ENCODE results near the gene KBTBD4.

The KBTBD4 gene

DNA sequence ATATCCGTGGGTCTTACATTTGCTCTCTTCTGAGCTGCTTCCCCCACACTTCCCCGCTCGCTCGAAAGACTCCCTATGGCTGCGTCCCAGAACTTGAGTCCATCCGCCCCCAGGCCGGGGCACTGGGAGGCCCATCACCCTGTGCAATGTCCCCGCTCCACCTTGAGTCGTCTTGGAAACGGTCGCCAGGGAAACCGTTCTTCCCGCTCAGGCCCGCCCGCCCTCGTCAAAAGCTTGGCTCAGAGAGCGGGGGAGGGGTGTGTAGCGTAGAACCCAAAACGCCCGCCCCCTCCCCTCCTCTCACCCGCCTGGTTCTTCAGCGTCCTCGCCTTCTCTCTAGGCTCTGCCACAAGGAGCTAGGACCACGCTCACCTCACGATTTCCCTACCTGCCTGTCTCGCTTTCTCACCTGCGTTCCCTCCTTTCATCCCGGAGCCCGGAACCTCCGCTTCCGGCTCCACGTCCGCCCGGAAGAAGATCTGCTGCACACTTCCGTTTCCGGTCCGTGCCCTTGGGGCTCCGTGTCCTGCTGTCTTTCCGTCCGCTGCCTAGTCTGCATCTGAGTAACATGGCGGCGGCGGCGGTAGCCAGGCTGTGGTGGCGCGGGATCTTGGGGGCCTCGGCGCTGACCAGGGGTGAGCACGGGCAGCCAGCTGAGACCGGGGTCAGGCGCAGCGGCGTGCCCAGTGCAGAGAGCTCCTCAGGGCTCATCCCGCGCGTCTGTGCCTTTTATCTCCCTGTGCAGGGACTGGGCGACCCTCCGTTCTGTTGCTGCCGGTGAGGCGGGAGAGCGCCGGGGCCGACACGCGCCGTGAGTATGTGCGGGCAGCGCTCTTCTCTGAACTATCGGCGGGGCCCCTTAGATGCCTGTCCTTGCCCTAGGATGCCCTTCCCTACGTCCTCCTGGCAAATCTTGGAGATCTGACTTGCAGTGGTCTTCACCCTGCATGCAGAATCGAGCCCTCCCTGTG, at the start of gene KBTBD4, which contains the start of gene NDUFS3:
Gene KBTBD4, minus strand, starts transcription at position 447 of the 971 bp plus-strand sequence. Its CDS starts 19 bp downstream, at position 428.
Gene NDUFS3, plus strand, starts transcription at position 551 of the 971 bp plus-strand sequence. Its CDS starts 18 bp downstream, at position 569.
- TF ChIP-seq, protein P1, sequence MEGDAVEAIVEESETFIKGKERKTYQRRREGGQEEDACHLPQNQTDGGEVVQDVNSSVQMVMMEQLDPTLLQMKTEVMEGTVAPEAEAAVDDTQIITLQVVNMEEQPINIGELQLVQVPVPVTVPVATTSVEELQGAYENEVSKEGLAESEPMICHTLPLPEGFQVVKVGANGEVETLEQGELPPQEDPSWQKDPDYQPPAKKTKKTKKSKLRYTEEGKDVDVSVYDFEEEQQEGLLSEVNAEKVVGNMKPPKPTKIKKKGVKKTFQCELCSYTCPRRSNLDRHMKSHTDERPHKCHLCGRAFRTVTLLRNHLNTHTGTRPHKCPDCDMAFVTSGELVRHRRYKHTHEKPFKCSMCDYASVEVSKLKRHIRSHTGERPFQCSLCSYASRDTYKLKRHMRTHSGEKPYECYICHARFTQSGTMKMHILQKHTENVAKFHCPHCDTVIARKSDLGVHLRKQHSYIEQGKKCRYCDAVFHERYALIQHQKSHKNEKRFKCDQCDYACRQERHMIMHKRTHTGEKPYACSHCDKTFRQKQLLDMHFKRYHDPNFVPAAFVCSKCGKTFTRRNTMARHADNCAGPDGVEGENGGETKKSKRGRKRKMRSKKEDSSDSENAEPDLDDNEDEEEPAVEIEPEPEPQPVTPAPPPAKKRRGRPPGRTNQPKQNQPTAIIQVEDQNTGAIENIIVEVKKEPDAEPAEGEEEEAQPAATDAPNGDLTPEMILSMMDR (IDR thresholded peaks at IDR 0.05; ENCODE audit: low read length, missing control alignments) = no peak
- DNase-seq (ENCODE audit: low read depth) = peak; percentile 90
- H3K4me3 ChIP-seq (replicated peaks; ENCODE audit: low read depth, low read length) = peak within 1 kb of the TSS; percentile 68

DNA sequence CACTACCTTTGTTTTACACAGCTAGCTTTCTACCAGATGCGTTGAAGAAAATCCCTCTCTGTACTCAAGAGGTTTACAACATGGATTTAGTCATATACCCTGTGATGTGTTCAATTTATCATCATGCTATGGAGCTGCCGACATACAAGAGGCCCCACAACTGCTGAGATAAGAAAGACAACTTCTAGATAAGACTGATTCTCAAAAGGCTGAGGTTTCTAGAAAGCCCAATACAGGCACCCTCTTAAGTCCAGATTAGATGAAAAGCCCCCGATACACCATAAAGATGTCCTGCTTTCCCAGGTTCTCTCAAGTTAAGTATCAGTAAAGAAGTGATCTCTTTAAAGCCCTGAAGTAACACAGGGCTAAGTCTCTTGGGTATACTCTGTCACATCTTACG, 49.3 kb upstream of the KBTBD4 start:
- TF ChIP-seq, protein P1 (IDR thresholded peaks at IDR 0.05; ENCODE audit: low read length, missing control alignments) = no peak
- DNase-seq (ENCODE audit: low read depth) = no peak
- H3K4me3 ChIP-seq (replicated peaks; ENCODE audit: low read depth, low read length) = no peak overlapping the region

DNA sequence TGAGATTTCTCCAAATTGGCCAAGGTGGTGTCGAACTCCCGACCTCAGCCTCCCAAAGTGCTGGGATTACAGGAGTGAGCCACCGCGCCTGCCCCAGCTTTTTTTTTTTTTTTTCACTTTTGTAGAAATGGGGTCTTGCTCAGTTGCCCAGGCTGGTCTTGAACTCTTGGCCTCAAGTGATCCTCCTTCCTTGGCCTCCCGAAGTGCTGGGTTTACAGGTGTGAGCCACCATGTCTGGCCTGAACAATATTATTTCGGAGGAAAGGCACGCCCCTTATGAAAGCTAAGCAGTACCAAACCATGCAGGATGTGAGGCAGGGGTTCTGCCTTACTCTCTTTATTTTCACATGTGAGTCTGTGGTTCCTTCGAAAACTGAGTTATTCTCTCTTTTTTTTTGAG, 47.5 kb upstream of the KBTBD4 start:
- TF ChIP-seq, protein P1 (IDR thresholded peaks at IDR 0.05; ENCODE audit: low read length, missing control alignments) = no peak
- no peak for DNase-seq (ENCODE audit: low read depth)
- H3K4me3 ChIP-seq (replicated peaks; ENCODE audit: low read depth, low read length) = no peak overlapping the region

DNA sequence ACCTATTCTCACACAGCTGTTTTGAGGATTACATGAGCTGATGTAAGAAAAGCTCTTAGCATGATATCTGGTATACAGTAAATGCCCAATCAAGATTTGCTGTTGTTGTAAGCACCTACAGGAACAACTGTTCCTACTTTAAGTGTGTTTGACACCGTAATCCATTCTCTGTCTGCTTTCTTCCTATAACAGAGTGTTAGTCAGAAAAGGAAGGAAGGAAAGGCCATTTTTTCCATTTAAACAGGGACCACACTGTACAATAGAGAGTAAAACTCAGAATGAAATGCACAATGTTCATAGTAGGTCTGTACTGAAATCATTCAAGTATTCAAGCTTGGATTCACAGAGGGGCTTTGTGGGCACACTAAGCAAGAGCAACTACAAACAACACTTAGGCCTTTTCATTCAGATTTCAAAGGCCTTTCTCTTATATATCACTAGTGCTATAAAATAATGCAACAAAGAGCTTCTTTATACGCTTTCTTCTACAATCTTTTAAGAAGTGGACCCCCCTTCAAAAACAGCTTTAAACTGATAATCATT, 42.1 kb upstream of the KBTBD4 start:
- no peak overlapping the region for H3K4me3 ChIP-seq (replicated peaks; ENCODE audit: low read depth, low read length)
- no peak for DNase-seq (ENCODE audit: low read depth)
- TF ChIP-seq, protein P1 (IDR thresholded peaks at IDR 0.05; ENCODE audit: low read length, missing control alignments) = no peak

DNA sequence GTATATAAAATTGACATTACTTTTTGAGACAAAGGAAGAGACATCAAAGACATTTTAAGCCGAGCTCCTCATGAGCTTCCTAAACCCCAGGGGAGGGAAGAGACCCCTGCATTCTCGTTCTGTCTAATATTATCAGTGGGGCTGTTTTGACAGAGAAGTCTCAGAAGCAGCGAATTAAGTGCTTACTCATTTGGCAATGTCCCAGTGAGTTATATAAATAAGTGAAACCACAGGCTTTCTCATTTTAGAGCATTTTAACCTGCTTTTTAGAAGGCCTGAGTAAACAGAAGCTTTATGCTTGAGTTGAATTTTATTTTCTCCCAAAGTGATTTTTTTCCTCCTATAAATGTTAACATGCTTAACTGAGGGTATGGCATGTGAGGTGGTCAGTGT, 38.6 kb upstream of the KBTBD4 start:
- DNase-seq (ENCODE audit: low read depth) = peak; percentile 34
- TF ChIP-seq, protein P1 (IDR thresholded peaks at IDR 0.05; ENCODE audit: low read length, missing control alignments) = no peak
- no peak overlapping the region for H3K4me3 ChIP-seq (replicated peaks; ENCODE audit: low read depth, low read length)

DNA sequence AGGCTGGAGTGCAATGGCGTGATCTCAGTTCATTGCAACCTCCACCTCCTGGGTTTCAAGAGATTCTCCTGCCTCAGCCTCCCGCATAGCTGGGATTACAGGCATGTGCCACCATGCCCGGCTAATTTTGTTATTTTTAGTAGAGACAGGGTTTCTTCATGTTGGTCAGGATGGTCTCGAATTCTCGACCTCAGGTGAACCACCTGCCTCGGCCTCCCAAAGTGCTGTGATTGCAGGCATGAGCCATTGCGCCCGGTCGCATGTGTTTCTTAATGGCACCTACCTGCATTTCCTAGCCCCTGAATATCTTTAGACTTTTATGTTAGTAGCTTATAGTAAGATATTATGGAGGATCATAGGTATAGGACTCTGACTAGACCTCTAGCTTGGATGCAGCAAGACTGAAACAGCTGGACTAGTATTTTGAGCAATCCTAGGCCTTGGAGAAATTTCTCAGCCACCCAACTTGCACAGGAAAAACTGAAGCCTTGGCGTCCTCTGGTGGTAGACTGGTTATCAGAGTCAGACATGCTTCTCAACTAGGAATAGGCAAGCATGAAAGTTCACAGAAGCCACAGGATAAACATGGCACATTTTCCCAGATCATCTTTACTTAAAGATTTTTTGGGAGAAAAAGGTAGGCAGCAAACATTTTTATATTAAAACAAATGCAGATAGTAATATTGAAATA, 38.1 kb upstream of the KBTBD4 start:
- DNase-seq (ENCODE audit: low read depth) = peak; percentile 87
- no peak overlapping the region for H3K4me3 ChIP-seq (replicated peaks; ENCODE audit: low read depth, low read length)
- TF ChIP-seq, protein P1 (IDR thresholded peaks at IDR 0.05; ENCODE audit: low read length, missing control alignments) = peak; percentile 98

Measured in fibroblast of pulmonary artery (primary cell).